ENCODE measurements around the gene COL6A2.
"Not testable (repeated sequence)": the region's sequence is repeated elsewhere in the genome, so short reads cannot be mapped to it uniquely, and the experiment has no call there.

Gene COL6A2

DNA sequence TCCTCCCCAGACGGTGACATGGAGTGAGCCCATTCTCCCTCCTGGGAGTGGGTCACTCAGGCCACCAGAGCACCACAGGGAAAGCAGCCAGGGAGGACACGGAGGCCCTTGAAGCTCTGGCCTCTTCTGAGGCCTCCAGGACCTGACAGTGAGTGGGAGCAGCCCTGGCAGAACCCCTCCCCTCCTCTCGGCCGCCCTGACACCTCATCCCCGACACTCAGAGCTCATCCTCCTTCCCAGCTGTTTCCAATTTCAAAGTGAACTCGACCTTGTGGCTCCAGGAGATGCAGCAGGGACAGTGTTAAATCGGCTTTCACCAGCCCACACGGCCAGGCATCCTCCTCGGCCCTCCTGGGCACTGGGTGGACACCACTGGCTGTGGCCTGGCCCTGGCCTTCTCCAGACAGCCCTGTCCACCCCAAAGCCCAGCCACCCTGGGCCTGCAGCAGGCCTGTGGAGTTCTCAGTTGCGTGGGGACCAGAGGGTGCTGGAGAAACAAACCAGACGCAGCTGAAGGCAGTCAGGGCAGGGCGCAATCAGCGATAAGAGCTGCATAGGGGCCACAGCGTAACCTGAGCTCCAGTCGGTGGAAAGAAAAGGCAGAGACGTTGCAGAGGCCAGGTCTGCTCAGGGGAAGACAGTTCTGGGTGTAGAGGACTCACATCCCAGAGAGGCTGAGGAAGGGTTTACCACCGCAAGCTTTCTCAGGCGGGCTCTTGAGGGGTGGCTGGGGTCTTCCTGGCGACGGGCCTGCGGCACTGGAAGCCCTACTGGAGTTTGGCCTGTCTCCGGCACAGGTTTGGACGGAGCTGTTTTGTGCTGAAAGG is 30.4 kb downstream of the COL6A2 start:
- no peak for DNase-seq

DNA sequence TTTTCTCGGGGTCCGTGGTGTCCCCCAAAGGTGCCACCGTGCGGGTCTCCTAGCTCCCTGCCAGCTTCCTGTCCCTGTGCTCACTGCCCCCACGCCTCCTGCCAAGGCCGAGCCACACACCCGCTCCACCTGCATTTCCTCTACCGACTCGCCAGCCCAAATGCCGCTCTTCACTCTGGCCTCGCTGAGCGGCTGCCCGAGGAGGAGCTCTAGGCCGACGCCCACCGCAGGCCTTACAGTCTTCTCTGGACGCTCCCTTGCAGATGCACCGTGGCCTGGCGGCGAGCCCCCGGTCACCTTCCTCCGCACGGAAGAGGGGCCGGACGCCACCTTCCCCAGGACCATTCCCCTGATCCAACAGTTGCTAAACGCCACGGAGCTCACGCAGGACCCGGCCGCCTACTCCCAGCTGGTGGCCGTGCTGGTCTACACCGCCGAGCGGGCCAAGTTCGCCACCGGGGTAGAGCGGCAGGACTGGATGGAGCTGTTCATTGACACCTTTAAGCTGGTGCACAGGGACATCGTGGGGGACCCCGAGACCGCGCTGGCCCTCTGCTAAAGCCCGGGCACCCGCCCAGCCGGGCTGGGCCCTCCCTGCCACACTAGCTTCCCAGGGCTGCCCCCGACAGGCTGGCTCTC is 31.1 kb downstream of the COL6A2 start:
- no peak for DNase-seq

DNA sequence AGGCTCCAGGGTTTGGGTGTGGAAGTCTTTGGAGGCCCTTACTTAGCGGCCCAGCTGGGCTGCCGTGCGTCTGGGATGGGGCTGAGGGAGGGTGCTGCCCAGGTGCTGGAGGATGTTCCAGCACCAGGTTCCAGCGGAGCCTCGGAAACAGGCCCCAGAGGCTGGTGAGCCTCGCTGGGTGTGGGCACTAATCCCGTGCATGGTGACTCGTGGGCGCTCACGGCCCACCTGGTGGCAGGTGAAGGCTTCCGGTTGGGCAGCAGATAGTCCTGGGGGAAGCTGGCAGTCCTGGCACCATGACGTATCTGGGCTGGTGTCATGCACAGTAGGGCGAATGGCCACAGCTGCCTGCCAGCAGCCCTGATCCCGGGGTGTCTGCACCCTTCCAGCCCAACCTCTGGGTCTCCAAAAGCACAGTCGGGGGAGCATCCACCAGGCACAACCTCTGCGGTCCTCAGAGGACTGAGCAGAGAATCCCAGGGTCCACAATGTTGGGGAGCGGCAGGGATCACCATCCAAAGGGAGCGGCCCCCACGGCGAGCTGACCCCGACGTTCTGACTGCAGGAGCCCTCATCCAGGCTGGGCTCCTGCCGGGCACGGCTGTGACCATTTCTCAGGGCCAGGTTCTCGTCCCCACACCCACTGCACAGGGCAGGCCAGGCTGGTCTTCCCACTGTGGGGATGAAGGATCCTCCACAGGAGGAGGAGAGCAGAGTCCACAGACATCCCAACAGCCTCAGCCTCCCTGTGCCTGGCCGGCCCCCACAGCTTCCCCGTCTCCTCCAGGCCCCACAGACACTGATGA is 32.1 kb downstream of the COL6A2 start:
- DNase-seq = no peak

DNA sequence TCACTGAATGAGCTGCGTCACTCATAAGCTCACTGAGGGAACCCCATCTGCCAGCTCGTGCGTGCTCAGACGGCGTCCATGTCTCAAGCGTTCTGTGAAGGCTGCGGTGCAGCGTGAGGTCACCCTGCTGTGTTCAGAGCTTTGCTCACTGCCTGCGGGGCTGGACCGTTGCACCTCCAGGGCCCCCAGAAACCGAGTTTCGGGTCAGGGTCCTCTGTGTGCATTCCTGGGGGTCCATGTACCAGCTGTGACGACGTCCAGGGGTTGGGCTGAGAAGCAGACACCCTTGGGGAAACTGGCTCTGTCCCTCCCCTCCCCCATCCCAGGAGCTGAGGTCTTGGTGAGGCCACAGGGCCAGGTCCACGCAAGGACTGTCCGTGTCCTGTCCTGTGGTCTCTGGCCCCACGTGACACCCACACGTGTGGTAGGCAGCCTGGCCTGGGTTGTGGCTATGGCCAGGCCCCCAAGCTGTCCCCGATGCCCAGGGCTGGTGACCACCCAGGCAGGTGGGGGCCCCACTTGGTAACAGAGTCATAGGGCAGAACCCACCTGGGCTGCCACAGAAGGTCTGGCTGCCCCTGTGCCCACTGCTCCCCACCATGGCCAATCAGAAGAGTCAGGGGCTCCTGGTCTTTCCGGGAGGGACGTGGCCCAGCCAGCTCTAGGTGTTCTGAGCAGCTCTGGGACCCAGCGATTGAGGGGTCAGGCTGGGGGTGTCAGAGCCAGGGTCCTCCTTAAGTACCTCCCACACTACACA is 33.1 kb downstream of the COL6A2 start:
- DNase-seq = no peak

DNA sequence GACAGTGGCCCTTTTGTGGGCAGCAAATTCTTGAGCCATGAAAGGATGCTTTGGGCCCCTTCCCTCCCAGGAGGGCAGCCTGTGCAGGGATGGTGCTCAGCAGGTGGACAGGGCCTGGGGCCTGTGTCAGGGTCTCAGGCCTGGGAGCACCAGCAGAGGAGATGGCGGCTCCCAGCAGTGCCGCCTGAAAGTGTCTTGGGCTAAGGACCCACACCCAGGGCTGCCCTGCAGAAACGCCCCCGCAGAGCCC is 33.6 kb downstream of the COL6A2 start:
- DNase-seq = no peak

DNA sequence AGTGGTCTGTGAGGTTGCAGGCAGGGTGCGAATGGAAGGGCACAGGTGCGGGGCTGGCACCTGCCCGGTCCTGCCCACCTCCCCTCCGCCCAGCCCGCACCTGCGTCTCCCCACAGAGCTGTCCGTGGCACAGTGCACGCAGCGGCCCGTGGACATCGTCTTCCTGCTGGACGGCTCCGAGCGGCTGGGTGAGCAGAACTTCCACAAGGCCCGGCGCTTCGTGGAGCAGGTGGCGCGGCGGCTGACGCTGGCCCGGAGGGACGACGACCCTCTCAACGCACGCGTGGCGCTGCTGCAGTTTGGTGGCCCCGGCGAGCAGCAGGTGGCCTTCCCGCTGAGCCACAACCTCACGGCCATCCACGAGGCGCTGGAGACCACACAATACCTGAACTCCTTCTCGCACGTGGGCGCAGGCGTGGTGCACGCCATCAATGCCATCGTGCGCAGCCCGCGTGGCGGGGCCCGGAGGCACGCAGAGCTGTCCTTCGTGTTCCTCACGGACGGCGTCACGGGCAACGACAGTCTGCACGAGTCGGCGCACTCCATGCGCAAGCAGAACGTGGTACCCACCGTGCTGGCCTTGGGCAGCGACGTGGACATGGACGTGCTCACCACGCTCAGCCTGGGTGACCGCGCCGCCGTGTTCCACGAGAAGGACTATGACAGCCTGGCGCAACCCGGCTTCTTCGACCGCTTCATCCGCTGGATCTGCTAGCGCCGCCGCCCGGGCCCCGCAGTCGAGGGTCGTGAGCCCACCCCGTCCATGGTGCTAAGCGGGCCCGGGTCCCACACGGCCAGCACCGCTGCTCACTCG is 34.1 kb downstream of the COL6A2 start:
- DNase-seq = no peak

DNA sequence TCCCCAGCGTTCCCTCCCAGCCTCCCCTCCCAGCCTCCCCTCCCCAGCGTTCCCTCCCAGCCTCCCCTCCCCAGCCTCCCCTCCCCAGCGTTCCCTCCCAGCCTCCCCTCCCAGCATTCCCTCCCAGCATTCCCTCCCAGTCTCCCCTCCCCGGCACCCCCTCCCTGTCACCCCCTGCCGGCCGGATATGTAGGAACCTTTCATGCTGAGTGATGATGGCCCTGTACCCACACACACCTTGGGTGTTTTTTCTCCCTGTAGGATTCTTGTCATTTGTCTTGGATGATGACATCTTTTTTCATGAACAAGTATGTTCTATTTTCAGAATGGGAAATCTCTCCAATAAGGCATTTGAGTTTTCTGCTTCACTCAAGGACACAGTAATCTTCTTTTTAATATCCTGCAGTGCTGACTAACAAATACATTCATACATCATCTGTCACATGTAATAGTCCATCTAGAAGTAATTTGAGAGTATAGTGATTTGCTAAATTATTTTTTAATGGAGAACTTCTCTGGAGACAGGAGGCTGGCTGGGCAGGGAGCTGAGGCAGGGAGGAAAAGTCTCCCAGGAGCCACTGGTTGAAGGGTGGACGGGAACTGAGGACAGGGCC is 38.0 kb downstream of the COL6A2 start:
- DNase-seq = no peak

DNA sequence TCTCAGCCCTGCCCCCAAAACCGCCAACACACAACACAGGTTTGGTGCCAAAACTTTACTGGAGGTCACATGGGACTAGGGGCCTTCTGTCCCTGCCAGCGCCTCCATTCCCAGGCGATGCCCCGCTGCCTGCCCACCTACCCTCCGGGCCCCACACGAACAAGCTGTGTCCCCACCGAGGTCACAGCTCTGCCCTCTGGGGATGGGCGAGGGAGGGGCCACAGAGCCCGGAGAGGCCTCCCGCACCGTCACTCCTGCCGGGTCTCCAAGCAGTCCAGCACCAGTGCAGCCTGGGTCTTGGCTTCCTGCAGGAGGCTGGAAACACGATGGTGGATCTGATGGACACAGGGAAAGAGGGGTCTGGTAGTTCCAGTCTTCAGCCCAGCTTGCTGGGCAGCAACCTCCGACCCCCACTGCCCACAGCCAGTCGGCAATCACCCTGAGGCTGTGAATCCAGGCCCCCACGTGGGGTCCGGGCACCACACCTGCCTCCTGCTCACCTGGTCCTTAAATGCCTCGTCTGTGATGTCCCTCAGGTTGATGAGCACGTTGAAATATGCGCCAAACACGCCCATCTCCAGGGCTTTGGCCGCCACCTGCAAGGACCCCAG is 38.9 kb downstream of the COL6A2 start:
- no peak for DNase-seq

DNA sequence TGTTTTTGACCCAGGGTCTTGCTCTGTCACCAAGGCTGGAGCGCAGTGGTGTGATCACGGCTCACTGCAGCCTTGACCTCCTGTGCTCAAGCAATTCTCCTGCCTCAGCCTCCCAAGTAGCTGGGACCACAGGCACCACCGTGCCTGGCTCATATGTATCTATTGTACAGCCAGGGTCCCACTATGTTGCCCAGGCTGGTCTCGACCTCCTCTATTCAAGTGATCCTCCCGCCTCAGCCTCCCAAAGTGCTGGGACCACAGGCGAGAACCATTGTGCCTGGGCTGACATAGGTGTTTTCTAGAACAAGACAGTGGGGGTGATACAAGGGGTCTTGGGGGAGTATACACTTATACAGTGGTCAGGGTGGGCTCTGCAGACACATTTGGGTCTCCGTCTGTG is 40.0 kb downstream of the COL6A2 start:
- no peak for DNase-seq

DNA sequence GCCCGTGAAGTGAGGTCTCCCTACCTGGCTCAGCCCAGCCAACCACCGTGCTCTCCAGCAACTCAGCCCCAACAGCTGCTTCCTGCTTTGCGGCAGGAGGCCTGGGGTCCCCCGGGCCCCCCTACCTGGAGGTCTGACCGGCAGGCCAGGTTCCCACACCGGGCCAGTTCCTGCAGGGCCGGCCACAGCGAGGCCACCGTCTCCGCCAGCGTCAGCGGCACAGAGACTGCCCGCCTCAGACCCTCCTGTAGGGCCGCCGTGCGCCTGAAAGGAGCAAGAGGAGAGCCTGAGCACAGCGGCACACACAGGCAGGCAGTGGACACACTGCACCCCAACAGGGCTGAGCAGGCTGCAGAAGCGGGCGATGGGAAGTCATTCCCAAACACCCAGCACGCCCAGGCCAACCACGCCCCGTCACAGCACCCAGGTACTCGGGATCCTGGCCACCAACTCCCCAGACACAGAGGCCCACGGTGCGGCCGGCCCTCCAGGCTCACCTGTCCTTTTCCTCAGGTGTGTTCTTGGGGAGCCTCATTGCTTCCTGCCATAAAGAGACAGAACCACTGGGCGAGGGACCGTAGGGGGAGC is 40.6 kb downstream of the COL6A2 start:
- DNase-seq = no peak

DNA sequence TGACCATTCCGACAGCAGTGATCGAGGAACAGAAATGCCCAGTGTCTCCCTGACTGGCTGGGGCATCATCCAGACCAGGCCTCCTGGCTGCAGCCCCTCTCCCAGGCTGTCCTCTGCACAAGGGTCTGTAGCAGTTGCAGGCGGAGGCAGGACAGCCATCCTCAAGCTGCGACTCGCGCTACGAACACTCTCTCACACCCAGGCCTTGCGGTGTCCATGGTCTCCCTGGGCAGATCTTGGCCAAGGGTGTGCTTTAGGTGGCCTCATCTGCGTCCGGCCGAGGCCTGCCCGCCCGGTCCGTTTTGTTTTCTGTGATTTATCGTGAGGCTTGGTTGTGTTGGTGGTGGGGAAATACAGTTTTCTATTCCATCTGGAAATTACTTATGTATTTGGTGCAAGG is 41.8 kb downstream of the COL6A2 start:
- DNase-seq = no peak

DNA sequence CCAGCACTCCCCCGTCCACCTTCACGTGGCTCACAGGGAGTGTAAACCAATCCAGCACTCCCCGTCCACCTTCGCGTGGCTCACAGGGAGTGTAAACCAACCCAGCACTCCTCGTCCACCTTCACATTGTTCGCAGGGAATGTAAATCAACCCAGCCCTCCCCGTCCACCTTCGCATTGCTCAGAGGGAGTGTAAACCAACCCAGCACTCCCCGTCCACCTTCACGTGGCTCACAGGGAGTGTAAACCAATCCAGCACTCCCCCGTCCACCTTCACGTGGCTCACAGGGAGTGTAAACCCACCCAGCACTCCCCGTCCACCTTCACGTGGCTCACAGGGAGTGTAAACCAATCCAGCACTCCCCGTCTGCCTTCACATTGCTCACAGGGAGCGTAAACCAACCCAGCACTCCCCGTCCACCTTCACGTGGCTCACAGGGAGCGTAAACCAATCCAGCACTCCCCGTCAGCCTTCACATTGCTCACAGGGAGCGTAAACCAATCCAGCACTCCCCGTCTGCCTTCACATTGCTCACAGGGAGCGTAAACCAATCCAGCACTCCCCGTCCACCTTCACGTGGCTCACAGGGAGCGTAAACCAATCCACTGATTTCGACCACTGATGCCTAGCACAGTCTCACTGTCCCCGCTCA is 42.6 kb downstream of the COL6A2 start:
- DNase-seq = not testable (repeated sequence)

DNA sequence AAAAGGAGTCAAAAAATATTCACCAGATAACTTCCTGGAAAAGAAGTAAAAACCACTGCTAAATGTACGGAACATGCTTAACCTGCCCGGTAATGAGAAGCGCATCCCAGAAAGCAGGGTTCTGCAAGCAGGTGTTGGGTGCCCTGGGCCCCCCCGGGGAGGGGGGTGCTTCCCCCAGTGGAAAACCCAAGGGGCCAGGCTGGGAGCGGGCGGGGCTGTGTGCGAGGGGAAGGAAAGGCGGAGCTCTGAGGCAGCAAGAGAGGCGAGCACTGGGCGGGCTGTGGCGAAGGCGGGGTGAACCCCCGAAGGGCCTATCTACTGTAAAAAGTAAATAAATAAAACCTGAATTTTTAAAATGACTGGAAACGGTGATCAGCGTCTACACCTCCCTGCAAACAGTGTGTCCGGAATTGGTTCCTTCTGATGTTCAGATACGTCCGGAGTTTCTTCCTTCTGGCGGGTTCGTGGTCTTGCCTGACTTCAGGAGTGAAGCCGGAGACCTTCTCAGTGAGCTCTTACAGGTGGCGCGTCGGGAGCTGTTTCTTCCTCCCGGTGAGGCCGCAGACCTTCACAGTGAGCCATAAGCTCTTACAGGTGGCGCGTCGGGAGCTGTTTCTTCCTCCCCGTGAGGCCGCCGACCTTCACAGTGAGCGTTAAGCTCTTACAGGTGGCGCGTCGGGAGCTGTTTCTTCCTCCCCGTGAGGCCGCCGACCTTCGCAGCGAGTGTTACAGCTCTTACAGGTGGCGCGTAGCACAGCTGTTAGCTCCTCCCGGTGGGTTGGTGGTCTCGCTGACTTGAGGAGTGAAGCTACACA is 44.1 kb downstream of the COL6A2 start:
- no peak for DNase-seq

DNA sequence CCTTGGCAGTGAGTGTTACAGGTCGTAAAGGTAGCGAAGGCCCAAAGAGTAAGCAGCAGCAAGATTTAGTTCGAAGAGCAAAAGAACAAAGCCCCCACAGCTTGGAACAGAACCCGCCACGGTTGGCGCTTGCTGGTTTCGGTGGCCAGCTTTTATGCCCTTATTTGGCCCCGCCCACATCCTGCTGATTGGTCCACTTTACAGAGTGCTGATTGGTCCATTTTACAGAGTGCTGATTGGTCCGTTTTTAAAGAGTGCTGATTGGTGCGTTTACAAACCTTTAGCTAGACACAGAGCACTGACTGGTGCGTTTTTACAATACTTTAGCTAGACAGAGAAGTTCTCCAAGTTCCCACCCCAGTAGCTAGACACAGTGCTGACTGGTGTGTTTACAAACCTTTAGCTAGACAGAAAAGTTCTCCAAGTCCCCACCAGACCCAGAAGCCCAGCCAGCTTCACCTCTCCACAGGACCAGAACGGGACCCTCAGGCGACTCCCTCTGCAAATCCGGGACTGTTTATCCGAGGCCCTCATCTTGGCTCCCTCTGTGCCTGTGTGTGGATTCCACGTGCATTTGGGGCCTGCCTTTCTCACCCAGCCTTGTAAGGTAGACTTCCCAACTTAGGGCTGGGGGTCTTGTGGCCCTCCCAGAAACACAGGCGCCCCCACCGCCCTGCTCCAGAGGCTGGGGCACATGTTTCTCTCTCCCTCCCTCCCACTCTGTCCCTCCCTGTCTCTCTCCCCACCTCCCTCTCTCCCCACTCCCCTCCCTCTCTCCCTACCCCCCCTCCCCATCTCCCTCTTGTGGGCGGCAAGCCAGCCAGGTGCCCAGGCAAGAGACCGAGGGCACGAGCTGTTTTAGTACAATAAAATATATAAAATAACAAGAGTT is 44.9 kb downstream of the COL6A2 start:
- DNase-seq = no peak

DNA sequence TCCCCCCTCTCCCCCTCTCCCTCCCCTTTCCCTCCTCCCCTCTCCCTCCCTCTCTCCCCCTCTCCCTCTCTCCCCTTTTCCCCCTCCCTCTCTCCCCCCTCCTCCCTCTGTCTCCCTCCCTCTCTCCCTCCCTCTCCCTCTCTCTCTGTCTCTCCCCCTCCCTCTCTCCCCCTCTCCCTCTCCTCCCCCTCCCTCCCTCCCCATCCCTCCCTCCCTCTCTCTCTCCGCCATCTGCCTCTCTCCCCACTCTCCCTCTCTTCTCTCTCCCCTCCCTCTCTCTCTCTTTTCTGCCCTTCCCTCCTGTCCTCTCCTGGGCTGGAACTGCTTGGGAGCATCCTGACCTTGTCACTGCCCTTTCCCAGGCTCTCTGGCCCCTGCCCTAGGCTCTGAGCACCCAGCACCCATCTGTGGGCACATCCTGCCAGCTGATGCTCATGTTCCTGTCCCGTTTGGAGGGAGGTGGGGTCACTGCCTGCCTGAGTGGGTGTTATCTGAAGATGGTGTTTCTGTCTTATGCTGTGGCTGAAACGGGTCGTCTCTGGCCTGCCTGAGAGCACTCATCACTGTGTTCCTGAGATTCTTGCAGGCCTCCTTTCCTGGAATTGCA is 46.7 kb downstream of the COL6A2 start:
- DNase-seq = peak; percentile 13

DNA sequence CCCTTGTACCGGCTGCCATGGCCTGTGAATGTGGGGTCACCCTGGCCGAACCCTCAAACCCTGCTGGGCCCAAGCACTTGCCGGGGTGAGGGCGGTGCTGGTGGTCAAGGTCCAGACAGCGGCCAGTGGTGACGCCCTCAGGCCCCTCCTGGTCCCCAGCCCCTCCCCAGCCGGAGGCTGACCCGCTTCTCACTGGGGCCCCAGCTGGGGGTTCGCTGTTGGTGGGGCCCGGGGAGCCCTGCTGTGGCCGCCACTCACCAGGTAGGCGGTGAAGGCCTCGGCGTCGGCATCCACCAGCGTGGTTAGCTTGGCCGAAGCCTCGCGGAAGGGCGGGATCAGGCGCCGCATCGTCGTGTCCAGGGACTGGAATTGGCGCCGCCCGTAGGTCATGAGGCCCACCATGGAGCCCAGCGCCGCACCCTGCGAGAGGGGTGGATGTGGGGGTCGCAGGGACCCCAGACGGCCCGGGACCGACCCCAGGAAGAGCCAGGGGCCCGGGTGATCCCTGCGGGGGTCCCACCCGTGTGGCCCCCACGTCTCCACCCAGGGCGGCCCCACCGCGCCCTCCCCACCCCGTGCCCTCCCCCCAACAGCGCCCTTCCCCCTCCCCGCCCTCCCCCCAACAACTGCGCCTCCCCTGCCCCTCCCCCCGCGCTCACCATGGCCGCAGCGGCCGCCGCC is 47.4 kb downstream of the COL6A2 start:
- DNase-seq = no peak

Measured in hematopoietic multipotent progenitor cell treated with erythropoietin and hydrocortisone succinate and interleukin-3 and kit ligand, for 8 days (in vitro differentiated cells).